HEK293 (cell line): ENCODE results near the gene CDKL5.

Experiments used
- CTCF ChIA-PET: fragments of 350-600 bp; formaldehyde crosslinking; extraction: SDS; loops from one replicate; lab custom pipeline; 2021; ENCODE audit warnings: antibody characterized with exemption; lab: Yijun Ruan, JAX
- POLR2A ChIA-PET: fragments of 300-600 bp; formaldehyde crosslinking; extraction: SDS; loops from one replicate; lab custom pipeline; 2020; ENCODE audit warnings: antibody characterized with exemption, inconsistent platforms; lab: Yijun Ruan, JAX
- H3K27ac ChIP-seq: fragments of 200-500 bp; sonication (Bioruptor generic); 2 replicates; pipeline ENCODE4 v1.5.1; 2014; ENCODE audit warnings: low read depth, low read length, control low read depth, inconsistent platforms; ENCODE audit errors: extremely low read depth
- H3K36me3 ChIP-seq, 2 experiments: fragments of 200-500 bp in 1 of 2; sonication (Bioruptor generic) in 1 of 2; 1 replicate in 1 of 2; 2 replicates in 1 of 2; pipeline ENCODE4 v1.5.1; 2014 to 2017; ENCODE audit warnings: inconsistent platforms in 2 of 2, low read length in 2 of 2; ENCODE audit not compliant: control insufficient read depth in 2 of 2, insufficient read depth in 1 of 2
- H3K4me1 ChIP-seq: fragments of 200-500 bp; sonication (Bioruptor generic); 2 replicates; pipeline ENCODE4 v1.5.1; 2014; ENCODE audit warnings: mild to moderate bottlenecking, low read length, inconsistent platforms; ENCODE audit not compliant: control insufficient read depth, insufficient read depth
- H3K4me3 ChIP-seq: 2 replicates; pipeline ENCODE4 v1.5.1; 2011; ENCODE audit warnings: low read depth, mild to moderate bottlenecking, control low read depth, low read length, moderate library complexity
- H3K9me3 ChIP-seq: fragments of 200-500 bp; sonication (Bioruptor generic); 2 replicates; pipeline ENCODE4 v1.5.1; 2014; ENCODE audit warnings: low read depth, low read length, inconsistent platforms; ENCODE audit not compliant: control insufficient read depth, insufficient read depth
- BCL11B ChIP-seq: fragments of 450-650 bp; formaldehyde crosslinking; IDR thresholded peaks from 2 replicates; pipeline ENCODE4 v1.5.1; 2016; ENCODE audit warnings: low read depth, missing biosample characterization, missing genetic modification characterization
- GFI1B ChIP-seq: fragments of 450-650 bp; formaldehyde crosslinking; IDR thresholded peaks from 2 replicates; pipeline ENCODE4 v1.5.1; 2016; ENCODE audit warnings: missing biosample characterization, missing genetic modification characterization
- GLIS1 ChIP-seq: fragments of 450-650 bp; formaldehyde crosslinking; IDR thresholded peaks from 2 replicates; pipeline ENCODE4 v1.5.1; 2016; ENCODE audit warnings: missing biosample characterization, missing genetic modification characterization
- SALL2 ChIP-seq: fragments of 450-650 bp; formaldehyde crosslinking; IDR thresholded peaks from 2 replicates; pipeline ENCODE4 v1.5.0; 2017; ENCODE audit warnings: missing biosample characterization, mild to moderate bottlenecking, missing genetic modification characterization, borderline replicate concordance
- SCRT2 ChIP-seq: fragments of 450-650 bp; formaldehyde crosslinking; IDR thresholded peaks from 2 replicates; pipeline ENCODE4 v1.5.1; 2016; ENCODE audit warnings: missing biosample characterization, missing genetic modification characterization
- SETDB1 ChIP-seq: IDR thresholded peaks from one replicate; pipeline ENCODE4 v1.6.1; 2017; ENCODE audit warnings: mild to moderate bottlenecking, low read length, moderate library complexity, mixed read lengths; ENCODE audit not compliant: insufficient read length
- YY1 ChIP-seq: fragments of 450-650 bp; formaldehyde crosslinking; IDR thresholded peaks from 2 replicates; pipeline ENCODE4 v1.5.1; 2018; ENCODE audit warnings: missing biosample characterization, missing genetic modification characterization
- ZBTB11 ChIP-seq: fragments of 450-650 bp; formaldehyde crosslinking; conservative IDR thresholded peaks from 2 replicates; pipeline ENCODE4 v1.5.1; 2016; ENCODE audit warnings: low read depth, missing biosample characterization, missing genetic modification characterization
- ZBTB48 ChIP-seq: fragments of 450-650 bp; formaldehyde crosslinking; IDR thresholded peaks from 2 replicates; pipeline ENCODE4 v1.5.1; 2016; ENCODE audit warnings: missing biosample characterization, missing genetic modification characterization
- ZBTB8A ChIP-seq: fragments of 450-650 bp; formaldehyde crosslinking; IDR thresholded peaks from 2 replicates; pipeline ENCODE4 v1.5.1; 2016; ENCODE audit warnings: missing biosample characterization, missing genetic modification characterization
- ZEB2 ChIP-seq: fragments of 450-650 bp; formaldehyde crosslinking; IDR thresholded peaks from 2 replicates; pipeline ENCODE4 v1.5.1; 2016; ENCODE audit warnings: missing biosample characterization, missing genetic modification characterization
- ZFP41 ChIP-seq: fragments of 450-650 bp; formaldehyde crosslinking; IDR thresholded peaks from 2 replicates; pipeline ENCODE4 v1.5.1; 2016; ENCODE audit warnings: missing biosample characterization, missing genetic modification characterization, borderline replicate concordance
- ZNF121 ChIP-seq: fragments of 450-650 bp; formaldehyde crosslinking; IDR thresholded peaks from 2 replicates; pipeline ENCODE4 v1.5.1; 2016; ENCODE audit warnings: missing biosample characterization, missing genetic modification characterization
- ZNF155 ChIP-seq: fragments of 450-650 bp; formaldehyde crosslinking; IDR thresholded peaks from 2 replicates; pipeline ENCODE4 v1.5.1; 2016; ENCODE audit warnings: missing biosample characterization, missing genetic modification characterization
- ZNF175 ChIP-seq: fragments of 450-650 bp; formaldehyde crosslinking; IDR thresholded peaks from 2 replicates; pipeline ENCODE4 v1.5.1; 2016; ENCODE audit warnings: missing biosample characterization, missing genetic modification characterization
- ZNF214 ChIP-seq: fragments of 450-650 bp; formaldehyde crosslinking; IDR thresholded peaks from 2 replicates; pipeline ENCODE4 v1.5.1; 2017; ENCODE audit warnings: missing biosample characterization, mild to moderate bottlenecking, missing genetic modification characterization, borderline replicate concordance
- ZNF239 ChIP-seq: fragments of 450-650 bp; formaldehyde crosslinking; IDR thresholded peaks from 2 replicates; pipeline ENCODE4 v1.5.1; 2016; ENCODE audit warnings: missing biosample characterization, missing genetic modification characterization
- ZNF292 ChIP-seq: fragments of 450-650 bp; formaldehyde crosslinking; IDR thresholded peaks from 2 replicates; pipeline ENCODE4 v1.5.1; 2016; ENCODE audit warnings: low read depth, missing biosample characterization, missing genetic modification characterization, borderline replicate concordance
- ZNF302 ChIP-seq: fragments of 450-650 bp; formaldehyde crosslinking; IDR thresholded peaks from 2 replicates; pipeline ENCODE4 v1.5.1; 2016; ENCODE audit warnings: missing biosample characterization, missing genetic modification characterization, low read depth
- ZNF324 ChIP-seq: fragments of 450-650 bp; formaldehyde crosslinking; IDR thresholded peaks from 2 replicates; pipeline ENCODE4 v1.5.1; 2016; ENCODE audit warnings: missing biosample characterization, missing genetic modification characterization
- ZNF416 ChIP-seq: fragments of 450-650 bp; formaldehyde crosslinking; IDR thresholded peaks from 2 replicates; pipeline ENCODE4 v1.5.1; 2016; ENCODE audit warnings: missing biosample characterization, missing genetic modification characterization
- ZNF48 ChIP-seq: fragments of 450-650 bp; formaldehyde crosslinking; IDR thresholded peaks from 2 replicates; pipeline ENCODE4 v1.5.1; 2016; ENCODE audit warnings: missing biosample characterization, missing genetic modification characterization
- ZNF514 ChIP-seq: fragments of 450-650 bp; formaldehyde crosslinking; IDR thresholded peaks from 2 replicates; pipeline ENCODE4 v1.5.1; 2016; ENCODE audit warnings: missing biosample characterization, missing genetic modification characterization
- ZNF549 ChIP-seq: fragments of 450-650 bp; IDR thresholded peaks from 2 replicates; pipeline ENCODE4 v1.5.1; 2018; ENCODE audit warnings: missing biosample characterization, missing genetic modification characterization, mild to moderate bottlenecking, inconsistent platforms, moderate library complexity
- ZNF596 ChIP-seq: fragments of 450-650 bp; IDR thresholded peaks from 2 replicates; pipeline ENCODE4 v1.5.0; 2018; ENCODE audit warnings: missing biosample characterization, mild to moderate bottlenecking, missing genetic modification characterization, moderate library complexity
- ZNF621 ChIP-seq: fragments of 450-650 bp; formaldehyde crosslinking; IDR thresholded peaks from 2 replicates; pipeline ENCODE4 v1.5.1; 2017; ENCODE audit warnings: missing biosample characterization, missing genetic modification characterization
- ZNF626 ChIP-seq: fragments of 450-650 bp; sonication (Bioruptor Pico); formaldehyde crosslinking; IDR thresholded peaks from 2 replicates; pipeline ENCODE4 v1.5.1; 2018; ENCODE audit warnings: missing biosample characterization, missing genetic modification characterization, inconsistent platforms
- ZNF692 ChIP-seq: fragments of 450-650 bp; formaldehyde crosslinking; IDR thresholded peaks from 2 replicates; pipeline ENCODE4 v1.5.1; 2016; ENCODE audit warnings: missing biosample characterization, missing genetic modification characterization
- ZNF704 ChIP-seq: fragments of 450-650 bp; formaldehyde crosslinking; IDR thresholded peaks from 2 replicates; pipeline ENCODE4 v1.5.1; 2016; ENCODE audit warnings: missing biosample characterization, missing genetic modification characterization
- ZNF777 ChIP-seq: fragments of 450-650 bp; formaldehyde crosslinking; IDR thresholded peaks from 2 replicates; pipeline ENCODE4 v1.5.1; 2017; ENCODE audit warnings: missing biosample characterization, missing genetic modification characterization, borderline replicate concordance
- ZXDB ChIP-seq: fragments of 450-650 bp; formaldehyde crosslinking; IDR thresholded peaks from 2 replicates; pipeline ENCODE4 v1.5.1; 2016; ENCODE audit warnings: missing biosample characterization, missing genetic modification characterization

Gene CDKL5

GRCh38 chrX:18557879-18558278 is 132.5 kb downstream of the CDKL5 start:
- Histone ChIP-seq H3K36me3 (no peaks in the 10 kb centered on the region), H3K4me3 (no peak overlapping the region), H3K27ac (no peak overlapping the region), H3K9me3 (no peaks in the 10 kb centered on the region), H3K4me1 (no peaks in the 10 kb centered on the region)
- ChIA-PET CTCF (no interaction called here), POLR2A (no interaction called here)
- no peak for TF ChIP-seq ZNF324 (tag by site-specific recombination)
- TF ChIP-seq ZBTB8A (tag by site-specific recombination): no peak
- no peak for TF ChIP-seq ZNF621
- no peak for TF ChIP-seq ZNF175 (tag by site-specific recombination)
- TF ChIP-seq SETDB1: no peak
- no peak for TF ChIP-seq ZNF596 (tag by site-specific recombination)
- no peak for TF ChIP-seq ZNF692 (tag by site-specific recombination)
- TF ChIP-seq BCL11B (tag by site-specific recombination): no peak
- no peak for TF ChIP-seq ZNF292 (tag by site-specific recombination)
- no peak for TF ChIP-seq ZNF416 (tag by site-specific recombination)
- no peak for TF ChIP-seq GLIS1 (tag by site-specific recombination)
- no peak for TF ChIP-seq ZNF514
- no peak for TF ChIP-seq ZNF214 (tag by site-specific recombination)
- TF ChIP-seq ZNF121 (tag by site-specific recombination): no peak
- no peak for TF ChIP-seq ZEB2 (tag by site-specific recombination)

GRCh38 chrX:18558799-18559198 is 133.4 kb downstream of the CDKL5 start:
- Histone ChIP-seq H3K36me3 (no peaks in the 10 kb centered on the region), H3K27ac (no peak overlapping the region), H3K4me3 (no peak overlapping the region), H3K9me3 (no peaks in the 10 kb centered on the region), H3K4me1 (no peaks in the 10 kb centered on the region)
- TF ChIP-seq GFI1B: no peak
- TF ChIP-seq ZNF155 (tag by site-specific recombination): no peak
- no peak for TF ChIP-seq ZNF239 (tag by site-specific recombination)
- no peak for TF ChIP-seq ZFP41 (tag by site-specific recombination)
- TF ChIP-seq ZNF621: no peak
- TF ChIP-seq ZNF777 (tag by site-specific recombination): no peak
- TF ChIP-seq SALL2: no peak
- no peak for TF ChIP-seq YY1 (tag by site-specific recombination)
- no peak for TF ChIP-seq ZNF302
- no peak for TF ChIP-seq ZNF704 (tag by site-specific recombination)
- ChIA-PET CTCF (no interaction called here), POLR2A (no interaction called here)

- no peaks in the 10 kb centered on the region for H3K9me3 ChIP-seq
- H3K36me3 ChIP-seq: no peaks in the 10 kb centered on the region
- H3K27ac ChIP-seq: no peak overlapping the region
- ChIA-PET POLR2A (no interaction called here), CTCF (interaction anchor here (1.2 kb wide), 1 partner anchor 17 kb away, joined by 3 read pairs; no protein-coding TSS in a partner anchor)
- no peaks in the 10 kb centered on the region for H3K4me1 ChIP-seq
- no peak for TF ChIP-seq ZBTB48
- TF ChIP-seq ZNF596 (tag by site-specific recombination): no peak
- TF ChIP-seq ZBTB11 (tag by site-specific recombination): no peak
- TF ChIP-seq ZXDB (tag by site-specific recombination): no peak
- TF ChIP-seq ZNF48 (tag by site-specific recombination): no peak
- TF ChIP-seq SCRT2 (tag by site-specific recombination): no peak
- TF ChIP-seq ZNF626 (tag by site-specific recombination): no peak
- no peak for TF ChIP-seq ZNF549 (tag by site-specific recombination)
- no peak overlapping the region for H3K4me3 ChIP-seq
These were observed 135.6 kb downstream of the CDKL5 start for GRCh38 chrX:18561020-18561419.
